Kidney epithelial cell (primary cell): ENCODE measurements around the gene STRBP. TPM values are rescaled to one million over a fixed set of nuclear protein-coding genes. Genes with fewer than 3 reads are reported as not detected.

Experiments
- DNase-seq: peaks from one replicate; pipeline ENCODE4 v3.0.0-alpha.2; 2010; ENCODE audit warnings: low read depth
- H3K27me3 ChIP-seq: 2 replicates; pipeline ENCODE4 v1.6.0; 2011; ENCODE audit warnings: low read length; ENCODE audit not compliant: control insufficient read depth, insufficient read depth
- H3K36me3 ChIP-seq: 2 replicates; pipeline ENCODE4 v1.5.1; 2011; ENCODE audit warnings: low read length; ENCODE audit not compliant: control insufficient read depth, insufficient read depth
- H3K4me3 ChIP-seq: 2 replicates; pipeline ENCODE4 v1.5.1; 2011; ENCODE audit warnings: low read depth, mild to moderate bottlenecking, control low read depth, low read length
- CTCF ChIP-seq: IDR thresholded peaks from 2 replicates; pipeline ENCODE4 v1.5.1; 2011; ENCODE audit warnings: mild to moderate bottlenecking, moderate library complexity, low read length, control low read depth, inconsistent platforms; ENCODE audit not compliant: insufficient read depth, poor library complexity, severe bottlenecking
- total RNA-seq: library from RNA; depleted of rRNA; stranded (reverse); fragments of >200 nt; gene quantifications from 2 replicates; pipeline ENCODE4 v1.2.3, GENCODE V29; 2015

Gene STRBP
- total RNA-seq, 1 donor from 2014 or later: 27.5 TPM

- H3K36me3 ChIP-seq: no peaks in the 10 kb centered on the region
- no peak for TF ChIP-seq CTCF
- H3K4me3 ChIP-seq: no peak overlapping the region
These were observed 93.4 kb downstream of the STRBP start for GRCh38 chr9:123174887-123175518.

GRCh38 chr9:123174079-123174478 is 94.3 kb downstream of the STRBP start:
- Histone ChIP-seq H3K27me3 (no peaks in the 10 kb centered on the region), H3K36me3 (no peaks in the 10 kb centered on the region), H3K4me3 (no peak overlapping the region)
- TF ChIP-seq CTCF: no peak
- no peak for DNase-seq

More at GRCh38 chr9:123174887-123175518, 93.4 kb downstream of the STRBP start:
- DNase-seq: no peak
- no peaks in the 10 kb centered on the region for H3K27me3 ChIP-seq

- no peaks in the 10 kb centered on the region for H3K36me3 ChIP-seq
- no peak for TF ChIP-seq CTCF
- no peak for DNase-seq
- H3K27me3 ChIP-seq: no peaks in the 10 kb centered on the region
- H3K4me3 ChIP-seq: no peak overlapping the region
These were observed 98.5 kb downstream of the STRBP start for GRCh38 chr9:123169926-123170325.

- H3K36me3 ChIP-seq: no peaks in the 10 kb centered on the region
- H3K4me3 ChIP-seq: no peak overlapping the region
- H3K27me3 ChIP-seq: no peaks in the 10 kb centered on the region
- TF ChIP-seq CTCF: no peak
- no peak for DNase-seq
These were observed 99.8 kb downstream of the STRBP start for GRCh38 chr9:123168586-123168985.

GRCh38 chr9:123167474-123167873 is 100.9 kb downstream of the STRBP start:
- Histone ChIP-seq H3K36me3 (no peaks in the 10 kb centered on the region), H3K4me3 (no peak overlapping the region), H3K27me3 (no peaks in the 10 kb centered on the region)
- no peak for TF ChIP-seq CTCF
- no peak for DNase-seq

- H3K36me3 ChIP-seq: no peaks in the 10 kb centered on the region
- no peak for DNase-seq
- H3K27me3 ChIP-seq: no peaks in the 10 kb centered on the region
- no peak for TF ChIP-seq CTCF
- H3K4me3 ChIP-seq: no peak overlapping the region
These were observed 102.6 kb downstream of the STRBP start for GRCh38 chr9:123165813-123166212.
